Medulla oblongata (tissue), 1 donor: ENCODE data around the gene MOV10L1.
"Not testable (repeated sequence)": the region's sequence is repeated elsewhere in the genome, so short reads cannot be mapped to it uniquely, and the experiment has no call there.

Source experiments
- DNase-seq: peaks from one replicate; pipeline ENCODE4 v3.0.0-alpha.2; 2015; ENCODE audit errors: extremely low spot score

Gene MOV10L1

GRCh38 chr22:50078246-50078645, 11.6 kb upstream of the MOV10L1 start:
- DNase-seq: no peak

- no peak for DNase-seq
Measured at GRCh38 chr22:50078761-50079160, 11.0 kb upstream of the MOV10L1 start.

GRCh38 chr22:50080077-50080465, 9.7 kb upstream of the MOV10L1 start:
- DNase-seq: no peak

- DNase-seq: no peak
Measured at GRCh38 chr22:50081426-50082196, 8.2 kb upstream of the MOV10L1 start.

- DNase-seq: no peak
Measured at GRCh38 chr22:50082197-50082715, 7.5 kb upstream of the MOV10L1 start.

GRCh38 chr22:50082961-50083461, 6.8 kb upstream of the MOV10L1 start:
- DNase-seq: no peak

GRCh38 chr22:50083462-50084079, 6.2 kb upstream of the MOV10L1 start:
- no peak for DNase-seq

- no peak for DNase-seq
Measured at GRCh38 chr22:50084080-50084477, 5.7 kb upstream of the MOV10L1 start.

- no peak for DNase-seq
Measured at GRCh38 chr22:50084614-50085021, 5.2 kb upstream of the MOV10L1 start.

- DNase-seq: peak; percentile 69
Measured at GRCh38 chr22:50085211-50085972, 4.4 kb upstream of the MOV10L1 start, which contains the start of gene MLC1. MLC1 (minus strand) TSS chr22:50085426; CDS start chr22:50084902, 524 bp downstream.

- no peak for DNase-seq
Measured at GRCh38 chr22:50086526-50086925, 3.3 kb upstream of the MOV10L1 start.

GRCh38 chr22:50086975-50087374, 2.8 kb upstream of the MOV10L1 start:
- not testable (repeated sequence) for DNase-seq

GRCh38 chr22:50087646-50088045, 2.2 kb upstream of the MOV10L1 start:
- no peak for DNase-seq

- DNase-seq: no peak
Measured at GRCh38 chr22:50088096-50088495, 1.7 kb upstream of the MOV10L1 start.

- no peak for DNase-seq
Measured at GRCh38 chr22:50089231-50089630, 575 bp upstream of the MOV10L1 start.

- DNase-seq: no peak
Measured at GRCh38 chr22:50090412-50090714, 557 bp downstream of the MOV10L1 start.

GRCh38 chr22:50091092-50091768, 1.4 kb downstream of the MOV10L1 start:
- no peak for DNase-seq

GRCh38 chr22:50092342-50092741, 2.5 kb downstream of the MOV10L1 start:
- no peak for DNase-seq

GRCh38 chr22:50098052-50098451, 8.2 kb downstream of the MOV10L1 start:
- no peak for DNase-seq

- DNase-seq: no peak
Measured at GRCh38 chr22:50101870-50102565, 12.2 kb downstream of the MOV10L1 start.

GRCh38 chr22:50102946-50103345, 13.1 kb downstream of the MOV10L1 start:
- DNase-seq: no peak
